Measurements from ENCODE around the gene FAM20B. TPM values are rescaled to one million over a fixed set of nuclear protein-coding genes. Genes with fewer than 3 reads are reported as not detected.
A peak's percentile ranks its signal among the peaks of the same experiment; 100 is the strongest.

Gene FAM20B
- total and polyA plus RNA-seq, 7 donors = 7.4 to 51.0 (median 36.3) TPM

DNA sequence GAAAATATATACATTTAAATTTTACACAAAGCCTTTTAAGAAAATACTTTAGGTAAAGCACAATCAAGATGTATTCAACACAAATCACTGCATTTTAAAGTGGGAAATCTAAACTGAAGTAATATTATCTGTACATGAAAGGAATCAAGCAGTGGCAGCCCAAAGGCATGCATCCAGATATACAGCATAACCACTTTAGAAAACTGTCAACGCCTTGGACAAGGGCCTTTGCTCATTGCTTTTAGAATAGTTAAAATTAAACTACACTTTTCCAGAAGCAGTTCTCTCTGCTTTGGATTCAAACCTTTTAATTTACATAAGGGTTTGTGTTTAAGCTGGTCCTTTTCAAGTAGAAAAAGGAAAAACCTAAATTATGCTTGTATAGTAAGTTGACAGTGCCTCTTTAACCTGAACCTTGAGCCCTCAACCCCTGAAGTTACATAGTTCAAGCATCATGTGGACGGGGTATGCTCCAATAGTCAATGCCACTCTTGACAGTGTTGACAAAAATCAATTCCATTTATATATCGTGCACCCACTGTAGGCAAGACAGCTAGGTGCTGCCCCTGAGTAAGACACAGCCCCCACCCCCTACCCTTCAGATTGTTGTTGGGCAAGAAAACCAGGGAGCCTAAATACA lies 79.0 kb downstream of the FAM20B start:
- no peaks in the 10 kb centered on the region for H3K9me3 ChIP-seq
- no peak for DNase-seq
- intact Hi-C loops (cut with DNase I) = no loop called here
- no peak overlapping the region for H3K27ac ChIP-seq
- no peak overlapping the region for H3K4me3 ChIP-seq
- no peaks in the 10 kb centered on the region for H3K27me3 ChIP-seq
- no peaks in the 10 kb centered on the region for H3K4me1 ChIP-seq
- WGBS, 2 donors = 90 to 95% methylated on average over 3 of the region's 3 CpGs
- peaks cover 0 to 38% (median 29%) of the 10 kb centered on the region in 4 donors for H3K36me3 ChIP-seq
- TF ChIP-seq CTCF (IDR thresholded peaks at IDR 0.05) (no peak), POLR2AphosphoS5 (IDR thresholded peaks at IDR 0.05) (no peak), POLR2A (IDR thresholded peaks at IDR 0.05) (no peak), EP300 (IDR thresholded peaks at IDR 0.05) (no peak)

GRCh38 chr1:179105393-179105792 lies 79.7 kb downstream of the FAM20B start:
- H3K9me3 ChIP-seq = no peaks in the 10 kb centered on the region
- no peak overlapping the region for H3K27ac ChIP-seq
- no peak overlapping the region for H3K4me3 ChIP-seq
- 54 to 67% methylated on average over 7 of the region's 7 CpGs for WGBS, 2 donors
- TF ChIP-seq CTCF (IDR thresholded peaks at IDR 0.05) (peak in 1 of 4 experiments; percentile 24), POLR2A (IDR thresholded peaks at IDR 0.05) (no peak)
- H3K4me1 ChIP-seq = no peaks in the 10 kb centered on the region
- peaks cover 0 to 45% (median 35%) of the 10 kb centered on the region in 4 donors for H3K36me3 ChIP-seq
- intact Hi-C loops (cut with DNase I) = no loop called here
- no peak for DNase-seq
- no peaks in the 10 kb centered on the region for H3K27me3 ChIP-seq

DNA sequence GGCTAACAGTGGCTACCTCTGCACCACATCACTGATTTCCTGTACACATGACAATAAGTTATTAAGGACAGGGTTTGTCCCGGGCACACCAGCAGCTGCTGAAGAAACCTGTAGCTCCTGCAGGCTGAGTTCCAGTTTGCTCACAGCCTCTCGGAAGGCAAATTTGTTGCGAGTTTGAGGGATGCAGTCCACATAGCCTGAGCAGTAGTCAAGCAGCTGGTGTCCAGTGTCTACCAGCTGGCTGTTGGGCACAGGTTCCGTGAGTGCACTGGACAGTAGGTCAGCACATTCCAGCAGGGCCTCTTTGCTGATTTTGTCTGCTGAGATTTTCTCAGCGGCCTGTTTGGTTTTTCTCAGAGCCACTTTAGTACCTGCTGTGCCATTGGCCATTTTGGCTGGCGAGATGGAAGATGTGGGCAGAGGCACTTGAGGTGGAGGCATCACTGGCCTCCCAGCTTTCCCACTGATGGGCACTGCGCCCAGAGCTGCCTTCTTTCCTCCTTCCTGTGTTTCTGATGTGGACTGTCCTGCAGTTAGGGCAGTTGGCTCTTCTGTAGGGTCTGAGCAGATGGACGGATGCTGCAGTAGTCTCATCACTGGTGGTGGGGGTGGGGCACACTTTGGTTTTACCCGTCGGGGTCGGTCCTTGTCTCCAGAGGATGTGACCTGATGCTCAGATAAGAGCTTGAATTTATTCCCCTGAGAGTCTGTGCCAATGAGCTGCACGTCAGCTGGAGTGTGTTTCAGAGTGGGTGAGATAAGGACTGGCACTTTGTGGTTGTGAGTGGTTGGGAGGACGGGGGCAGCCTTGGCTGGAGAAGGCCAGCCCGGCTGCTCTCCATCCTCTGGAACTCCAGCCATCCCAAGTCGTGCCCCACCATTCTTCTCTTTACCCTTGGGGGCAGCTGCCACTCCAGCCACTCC lies 82.3 kb downstream of the FAM20B start:
- no peak overlapping the region for H3K27ac ChIP-seq
- no peaks in the 10 kb centered on the region for H3K9me3 ChIP-seq
- no peaks in the 10 kb centered on the region for H3K4me1 ChIP-seq
- DNase-seq = no peak
- no peaks in the 10 kb centered on the region for H3K27me3 ChIP-seq
- intact Hi-C loops (cut with DNase I) = no loop called here
- no peak for TF ChIP-seq CTCF (IDR thresholded peaks at IDR 0.05)
- no peak for TF ChIP-seq POLR2A (IDR thresholded peaks at IDR 0.05)
- TF ChIP-seq EP300 (IDR thresholded peaks at IDR 0.05) = no peak
- no peak for TF ChIP-seq POLR2AphosphoS5 (IDR thresholded peaks at IDR 0.05)
- 89 to 92% methylated on average over 15 of the region's 15 CpGs for WGBS, 2 donors
- H3K4me3 ChIP-seq = no peak overlapping the region
- peaks cover 5 to 64% (median 45%) of the 10 kb centered on the region in 4 donors for H3K36me3 ChIP-seq

DNA sequence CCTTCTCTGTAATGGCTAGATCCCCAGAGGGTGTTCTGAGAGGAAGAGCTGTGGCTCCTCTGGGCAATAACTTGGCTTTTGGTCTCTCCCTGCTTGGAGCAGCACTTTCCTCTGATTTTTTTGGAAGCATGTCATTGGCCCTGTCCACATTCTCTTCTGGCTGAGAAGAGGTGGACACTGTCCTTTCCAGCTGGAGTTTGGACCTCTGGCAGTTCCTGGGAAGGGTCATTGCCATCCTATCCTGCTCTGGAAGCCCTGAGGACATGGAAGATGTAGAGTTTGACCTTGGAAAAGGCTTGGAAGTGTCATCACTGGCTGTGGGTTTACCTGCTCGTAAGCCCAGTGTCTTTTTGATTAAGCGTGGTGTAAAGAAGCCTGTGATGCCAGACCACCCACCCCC lies 83.0 kb downstream of the FAM20B start:
- TF ChIP-seq POLR2AphosphoS5 (IDR thresholded peaks at IDR 0.05) (no peak), POLR2A (IDR thresholded peaks at IDR 0.05) (no peak), EP300 (IDR thresholded peaks at IDR 0.05) (no peak), CTCF (IDR thresholded peaks at IDR 0.05) (no peak)
- Histone ChIP-seq H3K36me3 (peaks cover 5 to 64% (median 46%) of the 10 kb centered on the region in 4 donors), H3K4me3 (no peak overlapping the region), H3K4me1 (no peaks in the 10 kb centered on the region), H3K27ac (no peak overlapping the region), H3K9me3 (no peaks in the 10 kb centered on the region), H3K27me3 (no peaks in the 10 kb centered on the region)
- intact Hi-C loops (cut with DNase I) = no loop called here
- WGBS, 2 donors = 94% methylated on average over 2 of the region's 2 CpGs
- no peak for DNase-seq

Measured in sigmoid colon (tissue), 7 donors.